ENCODE measurements around the gene OR2Z1.

OR2Z1 gene

GRCh38 chr19:8721334-8721733, at the start of gene OR2Z1:
Gene OR2Z1, plus strand, starts transcription at chr19:8721634. Its CDS starts 9,395 bp downstream, at chr19:8731029.
- DNase-seq (ENCODE audit: low read depth in 3 of 3) = no peak

- no peak for DNase-seq (ENCODE audit: low read depth in 3 of 3)
These were observed 48.0 kb upstream of the OR2Z1 start for GRCh38 chr19:8673276-8673891.

- DNase-seq (ENCODE audit: low read depth in 3 of 3) = no peak
These were observed 46.4 kb upstream of the OR2Z1 start for GRCh38 chr19:8675066-8675465.

- DNase-seq (ENCODE audit: low read depth in 3 of 3) = no peak
These were observed 43.1 kb upstream of the OR2Z1 start for GRCh38 chr19:8678244-8678807.

GRCh38 chr19:8680676-8681344, 40.6 kb upstream of the OR2Z1 start:
- DNase-seq (ENCODE audit: low read depth in 3 of 3) = no peak

- DNase-seq (ENCODE audit: low read depth in 3 of 3) = no peak
These were observed 39.9 kb upstream of the OR2Z1 start for GRCh38 chr19:8681345-8682029.

- DNase-seq (ENCODE audit: low read depth in 3 of 3) = no peak
These were observed 39.0 kb upstream of the OR2Z1 start for GRCh38 chr19:8682472-8682871.

GRCh38 chr19:8682931-8683330, 38.5 kb upstream of the OR2Z1 start:
- no peak for DNase-seq (ENCODE audit: low read depth in 3 of 3)

- no peak for DNase-seq (ENCODE audit: low read depth in 3 of 3)
These were observed 37.2 kb upstream of the OR2Z1 start for GRCh38 chr19:8684001-8684902.

GRCh38 chr19:8686549-8686948, 34.9 kb upstream of the OR2Z1 start:
- no peak for DNase-seq (ENCODE audit: low read depth in 3 of 3)

- DNase-seq (ENCODE audit: low read depth in 3 of 3) = no peak
These were observed 32.5 kb upstream of the OR2Z1 start for GRCh38 chr19:8688930-8689329.

- DNase-seq (ENCODE audit: low read depth in 3 of 3) = no peak
These were observed 30.5 kb upstream of the OR2Z1 start for GRCh38 chr19:8690753-8691539.

- DNase-seq (ENCODE audit: low read depth in 3 of 3) = no peak
These were observed 25.9 kb upstream of the OR2Z1 start for GRCh38 chr19:8695501-8695900.

GRCh38 chr19:8695911-8696310, 25.5 kb upstream of the OR2Z1 start:
- no peak for DNase-seq (ENCODE audit: low read depth in 3 of 3)

GRCh38 chr19:8696993-8697392, 24.4 kb upstream of the OR2Z1 start:
- no peak for DNase-seq (ENCODE audit: low read depth in 3 of 3)

- DNase-seq (ENCODE audit: low read depth in 3 of 3) = no peak
These were observed 23.6 kb upstream of the OR2Z1 start for GRCh38 chr19:8697671-8698432.

- no peak for DNase-seq (ENCODE audit: low read depth in 3 of 3)
These were observed 22.9 kb upstream of the OR2Z1 start, which contains the start of gene ACTL9 for GRCh38 chr19:8698433-8699063. Gene ACTL9, minus strand, starts transcription at chr19:8698795. Its CDS starts 94 bp downstream, at chr19:8698701.

- DNase-seq (ENCODE audit: low read depth in 3 of 3) = no peak
These were observed 21.5 kb upstream of the OR2Z1 start for GRCh38 chr19:8699908-8700307.

GRCh38 chr19:8700956-8701355, 20.5 kb upstream of the OR2Z1 start:
- no peak for DNase-seq (ENCODE audit: low read depth in 3 of 3)
